OCI-LY3 (cell line): Measurements from ENCODE around the gene SRSF4.

Experiments used
- CTCF ChIP-seq: fragments of 200-600, 300-600 bp; sonication (generic); IDR thresholded peaks from 2 replicates; pipeline ENCODE4 v1.5.1; 2014; ENCODE audit warnings: antibody characterized with exemption, low read length, low read depth
- EZH2phosphoT487 ChIP-seq: fragments of 200-600 bp; shearing (Covaris generic); IDR thresholded peaks from 2 replicates; pipeline ENCODE4 v1.6.1; 2018; ENCODE audit warnings: antibody characterized with exemption, mixed run types, low read depth

DNA sequence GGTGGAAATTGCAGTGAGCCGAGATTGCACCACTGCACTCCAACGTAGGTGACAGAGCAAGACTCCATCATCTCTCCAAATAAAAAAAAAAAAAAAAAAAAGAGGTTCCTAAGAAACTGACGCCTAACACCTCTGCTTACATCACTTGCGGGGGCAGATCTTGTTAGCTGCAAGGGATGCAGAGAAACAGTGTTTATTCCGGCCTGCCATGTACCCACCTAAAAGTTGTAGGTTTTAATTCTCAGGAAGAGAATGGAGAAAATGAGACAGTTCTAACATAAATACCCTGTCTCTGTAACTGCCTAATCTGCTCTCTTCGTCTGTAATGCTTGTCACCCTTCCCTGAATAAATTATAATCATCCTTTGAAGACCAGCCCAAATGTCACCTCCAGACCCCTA lies 9.0 kb upstream of the SRSF4 start:
- no peak for TF ChIP-seq CTCF
- no peak for TF ChIP-seq EZH2phosphoT487
